SHP77 treated with DMSO at 0.1 percent for 48 hours (cell line): ENCODE results near the gene FHOD3.

Experiments
- DNase-seq: peaks from one replicate; lab custom pipeline; 2025; lab: John Stamatoyannopoulos, UW

FHOD3 gene

GRCh38 chr18:36322734-36323133, 25.2 kb downstream of the FHOD3 start:
- no peak for DNase-seq

- no peak for DNase-seq
Observed at GRCh38 chr18:36323421-36323820, 25.9 kb downstream of the FHOD3 start.

- DNase-seq, result no peak
Observed at GRCh38 chr18:36325846-36326245, 28.3 kb downstream of the FHOD3 start.

DNA sequence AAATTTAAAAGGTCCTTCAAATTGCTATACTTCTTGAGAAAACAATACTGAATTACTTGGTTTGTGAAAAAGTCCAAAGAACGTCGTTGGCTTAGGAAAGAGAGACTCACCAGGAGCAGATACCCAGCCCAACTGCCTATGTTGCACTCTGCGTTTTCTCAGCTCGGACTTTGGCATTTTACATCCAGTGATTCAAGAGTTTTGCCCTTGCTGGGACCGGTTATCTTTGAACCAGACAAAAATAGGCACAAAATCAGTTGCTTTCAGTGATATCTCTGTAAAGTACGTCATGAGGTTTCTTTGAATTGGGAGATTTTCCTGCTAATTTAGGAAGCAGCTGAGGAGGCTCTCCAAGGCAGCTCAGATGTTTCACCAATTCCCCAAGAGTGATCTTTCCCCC, 29.3 kb downstream of the FHOD3 start:
- no peak for DNase-seq

- DNase-seq, result no peak
Observed at GRCh38 chr18:36327352-36328316, 30.1 kb downstream of the FHOD3 start.

DNA sequence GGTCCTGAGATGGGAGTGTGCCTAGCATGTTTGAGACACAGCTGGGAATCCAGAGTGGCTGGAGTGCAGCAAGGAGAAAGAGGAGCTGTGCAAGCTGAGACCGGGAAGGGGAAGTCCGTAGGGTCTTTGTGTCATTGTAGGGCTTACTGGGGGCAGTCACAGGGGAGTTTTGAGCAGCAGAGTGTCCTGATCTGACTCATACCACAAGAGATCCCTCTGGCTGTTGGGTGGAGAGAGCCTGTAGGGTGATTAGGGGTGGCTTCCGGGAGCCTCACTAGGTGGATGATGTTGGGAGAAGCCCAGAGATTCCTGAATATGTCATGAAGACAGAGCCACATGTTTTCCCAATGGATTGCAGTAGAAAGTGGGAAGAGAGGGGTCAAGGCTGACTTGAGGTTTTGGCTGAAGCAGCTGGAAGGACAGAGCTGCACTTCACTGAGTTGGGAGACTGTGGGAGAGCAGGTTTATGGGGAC, 30.9 kb downstream of the FHOD3 start:
- no peak for DNase-seq

GRCh38 chr18:36328916-36329315, 31.4 kb downstream of the FHOD3 start:
- DNase-seq, result no peak

GRCh38 chr18:36329684-36330434, 32.3 kb downstream of the FHOD3 start:
- DNase-seq, result no peak

DNA sequence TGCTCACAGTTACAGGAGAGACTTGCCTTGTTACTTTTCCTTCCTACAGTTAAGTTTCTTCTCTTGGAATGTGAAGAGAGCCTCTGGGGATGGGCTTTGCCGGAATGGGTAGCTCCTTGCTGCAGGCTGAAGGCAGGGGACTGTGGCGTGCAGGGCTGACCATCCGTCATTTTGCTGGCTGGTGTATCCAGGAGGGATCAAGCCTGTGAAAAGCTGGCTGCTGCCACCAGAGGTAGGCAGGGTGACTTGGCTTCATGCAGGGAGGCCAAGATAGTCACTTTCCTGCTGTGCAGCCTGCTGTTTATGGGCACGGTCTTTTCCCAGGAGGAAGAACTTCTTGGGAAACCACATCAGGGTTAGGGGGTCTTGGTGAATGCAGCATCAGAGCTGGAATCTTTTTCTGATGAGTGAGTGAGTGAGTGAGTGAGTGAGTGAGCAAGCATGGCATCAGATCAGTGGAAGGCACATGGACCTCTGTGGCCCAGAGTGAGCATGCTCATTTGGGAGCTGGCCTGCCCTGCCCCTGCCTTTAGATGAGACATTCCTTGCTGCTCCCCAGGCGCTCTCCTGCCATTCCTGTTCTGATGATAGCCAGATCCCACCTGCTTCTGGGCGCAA, 33.0 kb downstream of the FHOD3 start:
- no peak for DNase-seq

DNA sequence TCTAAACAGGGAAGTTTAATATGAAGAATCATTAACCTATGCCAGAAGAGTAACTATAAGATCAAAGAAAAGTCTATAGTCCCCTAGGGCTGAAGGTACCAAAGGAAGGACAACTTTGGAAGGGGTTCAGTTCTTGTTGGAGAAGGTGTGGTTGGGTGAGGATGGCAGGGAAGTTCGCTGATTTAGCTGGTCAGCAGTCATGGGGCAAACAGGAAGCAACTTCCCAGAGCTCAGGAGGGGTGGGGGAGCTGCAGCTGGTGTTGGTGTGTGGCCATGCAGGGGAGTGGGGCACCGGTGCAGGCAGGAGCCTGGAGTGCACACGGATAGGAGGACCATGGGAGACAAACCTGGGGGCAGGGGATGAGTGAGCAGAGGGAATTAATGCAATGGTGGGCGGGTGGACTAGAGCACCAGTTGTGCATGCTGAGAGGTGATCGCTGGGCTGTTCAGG, 34.0 kb downstream of the FHOD3 start:
- no peak for DNase-seq

DNA sequence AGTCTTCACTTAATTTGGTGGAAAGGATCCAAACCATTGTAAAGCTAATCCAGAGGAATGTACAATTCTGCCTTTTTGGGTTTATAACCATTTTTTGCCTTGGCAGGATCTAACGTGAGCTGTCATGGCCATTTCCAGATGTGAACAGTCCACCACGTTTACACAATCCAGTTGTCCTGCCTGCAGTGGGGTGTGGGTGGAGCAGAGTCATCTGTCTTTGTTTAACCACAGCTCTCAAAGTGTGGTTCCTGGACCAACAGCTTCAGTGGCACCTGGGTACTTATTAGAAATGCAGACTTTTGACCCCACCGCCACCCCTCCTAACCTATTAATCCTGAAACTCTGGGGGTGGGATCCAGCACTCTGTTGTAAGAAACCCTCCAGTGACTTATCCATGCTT, 35.9 kb downstream of the FHOD3 start:
- no peak for DNase-seq

GRCh38 chr18:36334798-36335197, 37.3 kb downstream of the FHOD3 start:
- DNase-seq, result no peak

DNA sequence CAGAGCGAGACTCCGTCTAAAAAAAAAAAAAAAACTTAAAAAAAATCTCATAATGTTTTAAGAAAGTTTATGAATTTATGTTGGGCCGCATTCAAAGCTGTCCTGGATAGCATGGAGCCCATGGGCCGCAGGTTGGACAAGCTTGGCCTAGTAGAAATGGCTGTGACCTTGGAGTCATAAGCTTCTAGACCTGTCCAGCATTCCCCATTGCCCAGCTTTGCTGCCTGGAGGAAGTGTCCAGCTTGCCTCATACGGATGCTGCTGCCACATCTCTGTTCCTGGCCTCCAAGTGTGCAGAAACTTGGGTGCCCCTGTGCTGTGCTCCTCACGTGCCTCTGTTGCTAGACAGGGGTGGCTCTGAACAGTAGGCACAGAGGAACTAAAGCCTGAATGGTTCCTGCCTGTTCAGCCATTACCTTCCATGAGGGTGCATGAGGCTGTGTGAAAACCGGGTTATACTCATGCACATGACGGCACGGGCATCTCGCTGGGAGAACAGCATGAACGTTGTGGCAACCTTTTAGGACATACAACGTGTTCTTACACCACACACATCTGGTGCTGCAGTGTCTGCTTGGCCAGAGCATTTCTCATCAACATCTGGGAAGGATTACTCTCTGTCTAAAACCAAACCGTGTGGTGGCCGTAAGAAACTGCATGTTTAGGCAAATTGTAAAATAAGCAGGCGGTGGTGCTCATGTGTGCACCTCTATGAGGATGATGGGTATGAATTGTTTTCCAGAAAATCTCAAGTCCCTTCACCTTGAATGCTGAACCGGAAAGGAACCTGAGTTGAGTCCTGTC, 38.2 kb downstream of the FHOD3 start:
- no peak for DNase-seq

- no peak for DNase-seq
Observed at GRCh38 chr18:36337679-36338402, 40.3 kb downstream of the FHOD3 start.

- no peak for DNase-seq
Observed at GRCh38 chr18:36338403-36338933, 41.0 kb downstream of the FHOD3 start.

DNA sequence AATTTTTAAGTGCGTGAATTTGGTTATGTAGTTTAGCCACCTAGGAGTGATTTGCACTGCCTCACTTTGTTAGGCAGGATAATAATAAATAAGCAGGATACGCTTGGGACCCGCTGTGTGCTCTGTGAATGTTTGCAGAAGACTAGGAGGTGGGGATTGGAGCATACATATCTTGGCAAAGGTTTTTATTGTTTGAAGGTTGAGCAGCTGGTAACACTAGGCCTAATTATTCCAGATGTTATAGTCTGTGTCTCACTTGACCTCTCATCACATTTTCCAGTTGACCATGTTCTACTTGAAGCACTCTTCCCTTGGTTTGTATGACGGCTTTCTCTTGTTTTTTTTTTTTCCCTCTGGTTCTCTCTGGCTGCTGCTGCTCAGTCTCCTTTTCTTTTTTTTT, 42.7 kb downstream of the FHOD3 start:
- no peak for DNase-seq

GRCh38 chr18:36341944-36342343, 44.4 kb downstream of the FHOD3 start:
- DNase-seq, result no peak

GRCh38 chr18:36348331-36348730, 50.8 kb downstream of the FHOD3 start:
- DNase-seq, result no peak

- no peak for DNase-seq
Observed at GRCh38 chr18:36348971-36349417, 51.5 kb downstream of the FHOD3 start.

GRCh38 chr18:36349552-36349951, 52.0 kb downstream of the FHOD3 start:
- DNase-seq, result no peak

- DNase-seq, result no peak
Observed at GRCh38 chr18:36350251-36350651, 52.7 kb downstream of the FHOD3 start.
